GM12892 (cell line): Measurements from ENCODE around the gene PAEP.

Source experiments
- POLR2A ChIP-seq: IDR thresholded peaks from 2 replicates; pipeline ENCODE4 v1.6.1; 2011; ENCODE audit warnings: low read depth, low read length, control low read depth
- POLR2AphosphoS5 ChIP-seq: IDR thresholded peaks from 2 replicates; pipeline ENCODE4 v1.6.1; 2011; ENCODE audit warnings: low read depth, low read length, control low read depth
- TAF1 ChIP-seq: IDR thresholded peaks from 2 replicates; pipeline ENCODE4 v1.6.1; 2011; ENCODE audit warnings: low read depth, mild to moderate bottlenecking, control low read depth, low read length, borderline replicate concordance

DNA sequence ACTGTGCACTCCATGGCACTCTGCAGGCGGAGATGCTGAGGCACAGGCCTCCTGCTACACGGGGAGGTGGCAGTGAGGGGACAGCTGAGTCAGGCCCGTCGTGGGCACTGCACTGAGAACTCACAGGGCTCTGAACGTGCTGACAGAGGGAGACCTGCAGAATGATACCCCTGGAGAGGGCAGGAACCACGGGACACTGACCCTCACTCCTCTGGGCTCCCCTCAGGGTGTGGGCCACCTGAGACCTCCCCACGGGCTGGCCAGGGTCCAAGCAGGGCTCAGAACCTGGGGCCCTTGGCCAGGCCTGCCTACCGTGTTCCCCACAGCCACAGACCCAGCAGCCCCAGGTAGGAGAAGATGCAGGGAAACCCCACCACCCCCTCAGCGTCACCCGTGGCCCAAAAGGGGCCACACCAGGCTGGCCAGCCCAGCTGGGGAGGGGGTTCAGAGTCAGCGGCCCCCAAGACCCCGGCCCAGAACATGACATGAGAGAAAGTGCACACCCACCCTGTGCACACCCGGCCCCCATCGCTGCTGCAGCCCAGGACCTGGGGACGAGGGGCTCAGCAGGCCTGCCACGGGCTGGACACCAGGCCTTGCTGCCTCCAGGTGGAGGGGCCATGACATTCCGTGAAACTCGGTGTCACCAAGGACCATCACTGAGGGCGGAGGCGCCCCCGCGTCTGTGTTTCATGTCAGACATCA is 46.9 kb downstream of the PAEP start:
- TF ChIP-seq POLR2A = no peak
- no peak for TF ChIP-seq POLR2AphosphoS5
- TF ChIP-seq TAF1 = no peak
